ENCODE data around the gene ANO1.

The ANO1 gene

DNA sequence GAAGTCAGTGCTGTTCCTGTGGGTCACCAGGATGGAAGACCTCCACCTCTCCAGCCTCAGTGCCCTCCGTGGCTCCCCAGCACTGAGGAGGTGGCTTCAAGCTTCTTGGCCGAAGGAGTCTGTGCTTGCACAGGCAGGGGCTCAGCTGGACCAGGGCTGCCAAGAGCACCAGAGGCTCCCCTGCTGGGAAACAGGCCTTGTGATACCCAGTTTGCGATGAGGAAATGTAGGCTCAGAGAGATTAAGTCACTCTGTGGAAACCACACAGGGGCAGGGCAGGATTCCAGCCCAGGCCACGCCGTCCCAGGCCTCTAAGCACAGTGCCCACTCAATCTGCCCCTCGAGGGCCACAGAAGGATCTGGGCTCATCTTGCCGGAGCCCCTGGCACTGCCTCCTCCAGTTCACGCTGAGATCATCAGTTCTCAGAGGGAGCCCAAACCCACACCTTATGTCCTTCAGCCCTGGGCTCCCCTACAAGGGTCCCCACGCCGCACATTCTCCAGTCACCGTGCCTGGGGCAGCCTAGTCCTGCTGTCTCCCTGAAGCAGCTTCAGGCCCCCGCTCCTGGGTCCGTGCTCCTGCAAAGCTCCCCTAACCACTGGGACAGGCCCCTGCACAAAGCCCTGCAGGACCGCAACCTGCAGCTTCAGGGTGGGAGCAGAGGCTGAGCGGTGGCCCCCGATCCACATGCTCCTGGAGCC lies 21.6 kb downstream of the ANO1 start:
- no peak for DNase-seq

GRCh38 chr11:70100280-70100603 lies 22.1 kb downstream of the ANO1 start:
- no peak for DNase-seq

- DNase-seq: no peak
Observed at GRCh38 chr11:70100791-70101190, 22.7 kb downstream of the ANO1 start.

GRCh38 chr11:70103256-70103975 lies 25.3 kb downstream of the ANO1 start:
- no peak for DNase-seq

DNA sequence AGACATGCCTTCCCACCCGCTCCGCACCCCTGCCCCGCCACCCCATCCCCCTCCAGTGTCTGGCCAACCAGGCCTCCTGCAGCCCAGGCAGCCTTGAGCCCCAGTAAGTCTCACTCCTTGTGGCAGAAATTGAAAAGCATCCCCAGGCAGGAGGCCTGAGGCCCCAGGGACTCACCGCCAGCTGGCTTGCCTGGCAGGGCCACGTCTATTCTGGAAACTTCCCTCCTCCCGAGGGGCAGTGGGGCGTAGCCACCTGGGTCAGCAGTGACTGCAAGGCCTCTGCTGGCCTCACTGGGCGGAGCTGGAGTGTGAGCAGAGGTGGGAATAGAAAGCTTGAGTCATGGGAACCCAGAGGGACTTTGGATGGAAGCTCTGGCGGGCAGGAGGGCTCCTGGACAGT lies 26.3 kb downstream of the ANO1 start:
- no peak for DNase-seq

GRCh38 chr11:70104961-70105360 lies 26.8 kb downstream of the ANO1 start:
- no peak for DNase-seq

DNA sequence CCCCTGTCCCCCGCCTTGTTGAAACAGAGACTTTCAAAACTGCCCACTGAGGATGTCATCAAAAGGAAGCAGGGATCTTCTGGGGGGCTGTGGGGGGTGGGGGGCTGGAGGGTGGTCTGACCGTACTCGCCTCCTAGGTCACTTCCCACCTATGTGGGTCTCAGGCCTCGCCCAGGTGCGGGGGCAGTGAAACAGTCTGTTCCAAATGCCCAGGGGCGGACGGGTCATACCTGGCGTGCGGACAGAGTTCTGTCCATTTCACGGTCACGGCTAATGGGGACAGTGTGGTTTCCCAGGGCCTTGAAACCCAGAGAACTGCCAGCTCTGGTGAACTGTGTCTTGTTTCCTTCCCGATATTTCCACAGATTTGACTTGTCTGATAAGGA lies 27.2 kb downstream of the ANO1 start:
- DNase-seq: no peak

- DNase-seq: no peak
Observed at GRCh38 chr11:70105755-70106571, 27.8 kb downstream of the ANO1 start.

- no peak for DNase-seq
Observed at GRCh38 chr11:70106757-70107156, 28.6 kb downstream of the ANO1 start.

GRCh38 chr11:70107191-70107590 lies 29.1 kb downstream of the ANO1 start:
- DNase-seq: no peak

DNA sequence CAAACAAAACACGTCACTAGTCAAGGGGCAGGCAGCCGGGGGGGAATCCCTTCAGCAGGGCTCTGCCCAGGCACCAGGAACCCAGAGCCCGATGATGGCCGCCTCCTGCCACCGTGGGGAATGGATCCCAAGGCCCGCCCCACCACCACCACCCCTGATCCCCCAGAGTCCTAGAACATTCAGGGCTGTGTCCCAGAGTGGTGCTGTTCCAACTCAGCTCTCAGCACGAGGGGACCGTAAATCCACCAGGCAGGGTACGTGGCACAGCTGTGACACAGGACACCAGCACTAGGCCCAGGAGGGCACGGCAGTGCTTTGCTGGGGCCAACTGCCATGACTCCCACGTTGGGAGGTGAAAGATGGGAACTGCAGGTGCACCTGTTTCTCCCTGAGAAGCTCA lies 29.6 kb downstream of the ANO1 start:
- DNase-seq: no peak

DNA sequence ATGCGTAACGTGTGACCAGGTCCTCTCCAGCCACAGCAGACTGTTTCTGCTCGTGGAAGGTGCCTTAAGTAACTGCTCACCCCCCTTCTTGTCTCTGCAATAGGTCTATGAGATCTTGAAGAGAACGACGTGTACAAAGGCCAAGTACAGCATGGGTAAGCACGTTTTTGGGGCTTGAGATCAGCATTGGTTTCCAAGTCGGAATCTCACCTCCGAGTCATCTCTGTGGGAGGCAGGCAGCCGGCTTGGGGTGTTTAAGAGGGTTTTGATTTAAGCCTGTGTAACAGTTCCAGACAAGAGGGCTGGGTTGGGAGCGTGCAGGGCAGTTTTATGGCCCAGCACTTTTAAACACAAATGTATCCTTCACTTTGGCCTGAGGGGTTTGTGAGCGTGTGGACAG lies 30.1 kb downstream of the ANO1 start:
- DNase-seq: no peak

GRCh38 chr11:70109006-70109405 lies 30.9 kb downstream of the ANO1 start:
- DNase-seq: no peak

- DNase-seq: no peak
Observed at GRCh38 chr11:70109903-70110302, 31.8 kb downstream of the ANO1 start.

GRCh38 chr11:70110538-70111055 lies 32.5 kb downstream of the ANO1 start:
- no peak for DNase-seq

- no peak for DNase-seq
Observed at GRCh38 chr11:70111269-70112016, 33.3 kb downstream of the ANO1 start.

- no peak for DNase-seq
Observed at GRCh38 chr11:70112017-70112434, 33.9 kb downstream of the ANO1 start.

- DNase-seq: no peak
Observed at GRCh38 chr11:70113801-70114200, 35.7 kb downstream of the ANO1 start.

DNA sequence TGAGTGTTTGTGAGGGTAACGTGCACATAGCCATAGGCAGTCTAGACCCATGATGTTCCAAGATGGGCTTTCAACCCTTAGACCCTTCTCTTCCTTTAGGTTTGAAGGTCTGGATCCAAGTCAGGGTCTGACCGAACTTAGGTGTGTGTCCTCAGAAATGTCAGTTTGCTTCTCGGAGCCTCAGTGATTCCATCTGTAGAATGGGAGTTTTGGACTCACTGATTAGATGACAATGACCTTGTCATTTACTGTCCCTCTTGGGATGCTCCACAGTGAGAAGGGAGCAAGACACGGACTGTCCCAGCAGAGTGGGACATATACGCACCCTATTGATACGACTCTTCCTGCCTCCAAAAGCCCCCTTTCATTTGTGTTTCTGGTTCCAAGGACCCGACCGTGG lies 37.7 kb downstream of the ANO1 start:
- DNase-seq: no peak

DNA sequence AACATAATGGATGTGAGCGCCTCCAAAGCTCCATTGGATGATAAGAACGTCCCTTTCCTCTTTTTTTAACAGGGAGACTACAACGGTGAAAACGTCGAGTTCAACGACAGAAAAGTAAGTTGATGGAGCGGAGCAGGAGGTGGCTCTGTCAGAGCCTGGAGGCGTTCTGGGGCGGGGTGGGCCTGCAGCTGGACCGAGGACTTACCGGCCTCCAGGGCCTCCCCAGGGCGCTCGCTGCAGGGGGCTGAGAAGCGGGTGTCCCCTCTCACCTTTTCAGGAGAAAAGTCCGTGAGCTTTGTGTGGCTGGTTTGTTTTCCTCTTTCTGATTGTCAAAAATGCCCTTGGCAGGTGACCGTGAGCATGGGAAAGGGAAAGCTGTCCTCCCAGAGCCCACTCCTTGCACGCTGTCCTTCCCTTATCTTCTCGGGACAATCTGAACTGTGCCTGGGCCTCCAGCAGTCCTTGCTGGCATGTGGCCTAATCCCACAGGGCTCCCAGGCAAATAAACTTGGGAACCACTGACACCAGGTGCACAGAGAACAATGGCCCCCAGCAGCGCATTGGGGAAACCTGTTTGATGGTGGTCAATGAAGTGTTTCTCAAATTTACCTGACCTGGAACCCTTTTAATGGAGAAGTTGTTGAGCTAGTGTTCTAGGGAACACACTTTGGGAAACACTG lies 38.4 kb downstream of the ANO1 start:
- DNase-seq: no peak

GRCh38 chr11:70117567-70118145 lies 39.5 kb downstream of the ANO1 start:
- DNase-seq: no peak

GRCh38 chr11:70118642-70119041 lies 40.5 kb downstream of the ANO1 start:
- no peak for DNase-seq

All from stimulated activated CD4-positive, alpha-beta T cell treated with anti-CD3 and anti-CD28 coated beads, Interleukin-2, amount 100 ng/mL, for 48 hours (primary cell).